HG02885 (cell line): ENCODE data around the gene TRAM2.
A peak's percentile ranks its signal among the peaks of the same experiment; 100 is the strongest.

Experiments used
- ATAC-seq: cut with Tn5 transposase; IDR thresholded peaks from one replicate; pipeline ENCODE4 v1.9.1; 2021; ENCODE audit warnings: mild to moderate bottlenecking; ENCODE audit not compliant: unreplicated experiment, poor library complexity

TRAM2 gene, protein sequence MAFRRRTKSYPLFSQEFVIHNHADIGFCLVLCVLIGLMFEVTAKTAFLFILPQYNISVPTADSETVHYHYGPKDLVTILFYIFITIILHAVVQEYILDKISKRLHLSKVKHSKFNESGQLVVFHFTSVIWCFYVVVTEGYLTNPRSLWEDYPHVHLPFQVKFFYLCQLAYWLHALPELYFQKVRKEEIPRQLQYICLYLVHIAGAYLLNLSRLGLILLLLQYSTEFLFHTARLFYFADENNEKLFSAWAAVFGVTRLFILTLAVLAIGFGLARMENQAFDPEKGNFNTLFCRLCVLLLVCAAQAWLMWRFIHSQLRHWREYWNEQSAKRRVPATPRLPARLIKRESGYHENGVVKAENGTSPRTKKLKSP

DNA sequence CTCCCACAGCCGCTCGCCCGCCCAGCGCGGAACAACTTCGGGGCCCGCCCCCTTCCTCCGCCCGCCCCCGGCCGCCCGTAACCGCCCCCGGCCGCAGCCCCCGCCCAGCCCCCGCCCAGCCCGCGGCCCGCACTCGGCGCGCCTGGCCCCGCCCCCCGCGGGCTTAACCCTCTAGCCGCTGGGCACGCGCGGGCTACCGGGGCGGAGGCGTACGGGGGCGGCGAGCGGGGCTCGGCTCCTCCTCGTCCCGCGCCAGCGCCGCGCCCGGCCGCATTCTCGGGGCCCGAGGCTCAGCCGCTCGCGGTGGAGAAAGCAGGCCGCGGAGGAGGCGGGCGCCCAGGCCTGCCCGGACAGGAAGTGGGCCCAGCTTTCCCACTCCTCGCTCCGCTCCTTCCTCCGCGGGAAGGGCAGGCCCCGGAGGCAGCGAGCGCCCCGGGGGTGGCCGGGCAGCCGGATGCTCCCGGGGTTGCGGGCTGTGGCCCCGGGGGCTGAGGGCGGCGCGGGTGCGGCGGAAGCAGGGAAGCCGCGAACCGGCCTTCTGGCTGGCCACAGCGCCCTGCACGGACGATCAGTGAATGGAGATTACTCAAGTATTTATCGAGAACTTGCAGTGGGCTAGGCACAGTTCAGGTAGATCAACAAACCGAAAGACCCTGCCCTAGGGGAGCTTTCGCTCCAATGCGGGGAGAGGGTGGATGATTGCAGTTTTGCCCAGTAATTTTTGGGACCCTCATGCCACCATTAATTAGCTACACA lies at the start of gene TRAM2:
Gene TRAM2, minus strand, starts transcription at position 39 of the 756 bp plus-strand sequence. CDS start 145 bp downstream, outside the sequence.
- ATAC-seq, result peak; percentile 58

DNA sequence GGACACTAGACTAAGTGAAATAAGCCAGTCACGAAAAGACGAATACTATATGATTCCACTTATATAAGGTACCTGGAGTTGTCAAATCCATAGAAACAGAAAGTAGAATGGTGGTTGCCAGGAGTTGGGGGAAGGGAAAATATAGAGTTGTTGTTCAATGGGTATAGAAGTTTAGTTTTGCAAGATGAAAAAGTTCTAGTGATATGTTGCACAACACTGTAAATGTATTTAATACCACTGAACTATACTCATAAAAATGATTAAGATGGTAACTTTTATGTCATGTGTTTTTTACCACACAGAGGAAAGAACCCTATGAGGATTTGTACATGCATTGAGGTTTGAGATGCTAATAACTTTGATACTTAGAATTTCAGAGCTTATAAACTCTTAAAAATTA lies 46.0 kb upstream of the TRAM2 start:
- ATAC-seq, result no peak

DNA sequence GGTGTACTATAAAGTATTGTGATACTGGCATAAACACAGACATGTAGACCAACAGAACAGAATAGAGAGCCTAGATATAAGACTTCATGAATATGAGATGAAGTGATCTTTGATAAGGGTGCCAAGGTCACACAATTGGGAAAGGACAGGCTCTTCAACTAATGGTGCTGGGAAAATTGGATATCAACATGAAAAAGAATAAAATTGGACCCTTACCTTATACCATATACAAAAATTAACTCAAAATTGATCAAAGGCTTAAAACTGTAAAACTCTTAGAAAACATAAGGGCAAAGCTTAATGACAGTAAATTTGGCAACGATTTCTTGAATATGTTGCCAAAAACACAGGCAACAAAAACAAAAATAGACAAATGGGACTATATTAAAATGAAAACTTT lies 44.8 kb upstream of the TRAM2 start:
- ATAC-seq, result no peak

DNA sequence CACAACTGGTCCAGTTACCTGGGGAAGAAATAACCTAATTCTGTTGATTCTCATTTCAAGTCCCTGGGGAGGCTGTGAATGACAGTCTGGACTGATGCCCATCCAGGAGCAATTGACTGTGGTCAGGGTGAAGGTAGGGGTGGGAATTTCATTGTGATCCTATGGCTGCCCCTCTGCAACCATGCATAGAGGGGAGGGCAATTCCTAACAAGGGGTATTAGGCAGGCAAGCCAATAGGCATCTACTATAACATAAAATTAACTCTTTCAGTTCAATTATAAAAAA lies 44.0 kb upstream of the TRAM2 start:
- no peak for ATAC-seq

DNA sequence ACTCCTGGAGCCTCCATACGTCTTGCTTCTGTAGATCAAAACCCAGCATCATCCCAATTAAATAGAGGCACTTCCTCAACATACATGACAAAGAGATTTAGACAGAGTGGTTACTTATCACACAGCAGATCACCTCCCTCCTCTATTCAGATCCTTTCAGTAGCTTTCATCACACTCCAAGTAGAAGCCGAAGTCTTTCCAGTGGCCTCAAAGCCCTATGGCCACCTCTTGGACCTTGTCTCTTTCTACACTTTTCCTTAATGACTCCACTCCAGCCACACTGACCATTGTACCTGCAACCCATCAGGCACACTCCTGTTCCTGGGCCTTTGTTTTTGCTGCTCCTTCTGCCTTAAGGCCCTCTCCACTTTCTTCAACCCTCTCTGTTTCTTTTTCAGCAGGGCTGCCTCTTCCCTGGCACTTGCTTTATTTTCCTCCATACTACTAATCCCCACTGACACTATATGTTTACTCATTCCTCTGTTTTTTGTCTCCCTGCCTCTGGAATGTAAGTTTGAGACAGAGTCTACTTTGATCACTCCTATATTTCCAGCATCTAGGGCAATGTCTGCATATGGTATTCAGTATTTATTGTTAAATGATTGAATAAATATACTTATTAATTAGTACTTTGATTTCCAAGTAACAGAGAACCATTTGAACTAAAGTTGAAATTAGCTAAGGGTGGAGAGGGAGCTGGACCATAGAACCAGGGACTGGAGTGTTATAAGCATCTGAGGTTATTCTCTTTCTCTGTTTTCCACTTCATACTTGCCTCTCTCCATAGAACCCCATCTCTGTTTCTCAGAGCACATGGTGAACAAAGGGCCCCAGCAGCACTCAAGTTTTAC lies 43.4 kb upstream of the TRAM2 start:
- no peak for ATAC-seq

DNA sequence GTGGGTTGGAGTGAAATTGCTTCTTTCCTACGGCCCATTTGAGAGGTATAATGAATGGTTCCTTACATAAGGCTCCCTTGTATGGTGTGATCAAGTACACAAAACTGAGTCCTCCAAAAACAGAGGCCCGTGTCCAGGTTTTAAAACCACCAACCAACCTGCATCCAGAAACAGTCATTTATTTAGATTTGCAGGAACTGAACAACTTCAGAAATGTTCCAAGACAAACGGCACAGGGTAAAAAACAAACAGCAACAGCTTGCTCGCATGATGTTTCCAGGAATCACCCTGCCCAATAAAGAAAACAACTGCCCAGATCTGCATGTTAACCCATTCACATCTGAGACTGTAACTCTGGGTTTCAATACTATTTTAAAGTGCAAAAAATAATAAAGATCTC lies 40.2 kb upstream of the TRAM2 start:
- no peak for ATAC-seq

DNA sequence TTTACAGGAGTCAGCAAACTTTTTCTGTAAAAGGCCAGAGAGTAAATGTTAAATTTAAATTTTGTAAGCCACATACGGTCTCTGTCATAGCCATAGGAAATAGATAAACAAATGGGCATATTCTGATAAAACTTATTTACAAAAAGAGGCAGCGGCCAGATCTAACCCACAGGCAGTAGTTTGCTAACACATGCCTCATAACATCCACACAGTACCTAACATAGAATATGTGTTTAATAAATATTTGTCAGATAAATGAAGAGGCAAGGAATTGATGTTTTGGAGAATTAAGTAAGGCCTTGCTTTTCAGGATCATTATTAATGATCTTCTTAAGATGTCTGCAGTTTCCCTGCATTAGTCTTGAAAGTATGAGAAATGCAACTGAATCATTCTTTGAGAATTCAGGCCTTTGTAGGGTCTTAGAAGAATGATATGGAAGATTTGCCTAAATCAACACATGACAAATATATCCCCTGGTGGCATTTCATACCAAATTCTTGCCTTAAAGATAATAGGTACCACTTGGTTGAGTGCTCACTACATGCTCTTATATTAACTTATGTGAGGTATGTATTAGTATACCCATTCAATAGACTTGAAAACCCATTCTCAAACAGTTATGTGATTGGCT lies 39.3 kb upstream of the TRAM2 start:
- ATAC-seq, result no peak

DNA sequence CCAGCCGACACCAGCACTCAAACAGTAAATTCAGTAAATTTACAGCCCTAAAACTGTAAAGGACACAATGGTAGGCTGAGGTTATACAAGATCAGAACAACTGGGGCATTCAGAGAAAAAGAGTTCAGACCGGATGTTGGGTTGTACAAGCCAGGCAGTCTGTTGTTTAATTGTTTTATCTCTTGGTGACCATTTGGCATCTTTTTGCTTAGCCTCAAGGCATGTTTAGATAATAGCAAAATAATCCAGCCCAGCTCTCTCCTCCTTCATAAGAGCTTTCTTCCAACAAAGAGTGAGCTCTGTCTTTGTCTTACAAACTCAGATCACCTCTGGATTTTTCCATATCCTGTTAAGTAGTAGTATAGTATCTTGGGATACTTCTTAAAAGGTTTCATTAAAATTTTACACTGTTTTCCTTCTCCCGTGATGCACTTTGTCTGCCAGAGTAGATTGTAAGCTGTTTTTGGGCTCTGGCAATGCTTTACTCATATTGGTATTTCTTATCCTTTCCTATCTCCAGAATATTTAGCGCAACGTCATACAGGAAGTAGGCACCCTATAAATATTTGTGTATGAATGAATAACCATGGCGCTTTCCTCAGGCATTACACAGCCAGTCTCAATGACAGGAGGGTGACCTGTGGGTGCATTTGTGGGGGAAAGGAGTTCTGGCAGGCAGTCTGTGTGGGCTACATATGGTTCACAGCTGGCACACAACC lies 35.6 kb upstream of the TRAM2 start:
- no peak for ATAC-seq

DNA sequence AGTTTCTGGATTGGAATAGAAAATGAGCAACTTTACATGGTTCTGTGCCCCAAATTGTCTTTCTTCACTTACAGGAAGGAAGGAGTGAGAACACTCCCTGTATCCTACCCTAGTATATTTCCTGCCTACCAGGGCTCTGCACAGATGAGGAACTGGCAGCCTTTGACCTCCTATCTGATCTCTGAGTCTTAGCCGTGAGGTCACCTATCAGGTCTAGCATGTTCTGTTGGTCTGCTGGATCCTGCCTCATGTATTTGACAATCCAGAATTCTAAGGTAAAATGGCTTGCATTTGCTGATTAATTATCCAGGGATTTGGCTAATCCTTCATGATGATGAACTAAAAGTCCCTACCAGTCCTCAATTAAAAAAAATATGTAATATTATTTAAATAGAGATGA lies 35.0 kb upstream of the TRAM2 start:
- no peak for ATAC-seq

DNA sequence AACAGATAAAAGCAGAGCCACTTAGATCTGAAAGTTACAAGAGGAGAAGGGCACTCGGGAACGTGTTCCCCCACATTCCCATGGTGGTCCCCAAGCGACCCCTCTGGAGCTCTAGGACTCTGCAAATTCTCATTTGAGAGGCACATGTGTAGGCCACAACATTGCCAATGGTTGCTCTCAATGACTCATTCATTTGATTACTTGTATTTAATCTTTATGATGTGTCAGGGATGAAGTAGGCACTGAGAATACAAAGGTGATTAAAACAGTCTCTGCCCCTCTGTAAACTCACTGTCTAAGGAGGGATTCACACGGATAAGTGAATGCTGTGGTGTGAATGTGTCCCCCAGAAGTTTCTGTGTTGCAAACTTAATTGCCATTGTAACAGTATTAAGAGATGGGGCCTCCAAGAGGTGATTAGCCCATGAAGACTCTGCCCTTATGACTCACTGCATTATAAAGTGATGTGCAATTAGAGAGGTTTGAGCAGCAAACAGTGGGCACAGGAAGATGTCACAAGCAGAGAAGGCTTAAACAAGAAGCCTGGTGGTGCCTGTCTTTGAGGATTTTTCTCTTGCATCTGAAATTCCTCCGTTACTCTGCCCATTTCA lies 34.0 kb upstream of the TRAM2 start:
- no peak for ATAC-seq

DNA sequence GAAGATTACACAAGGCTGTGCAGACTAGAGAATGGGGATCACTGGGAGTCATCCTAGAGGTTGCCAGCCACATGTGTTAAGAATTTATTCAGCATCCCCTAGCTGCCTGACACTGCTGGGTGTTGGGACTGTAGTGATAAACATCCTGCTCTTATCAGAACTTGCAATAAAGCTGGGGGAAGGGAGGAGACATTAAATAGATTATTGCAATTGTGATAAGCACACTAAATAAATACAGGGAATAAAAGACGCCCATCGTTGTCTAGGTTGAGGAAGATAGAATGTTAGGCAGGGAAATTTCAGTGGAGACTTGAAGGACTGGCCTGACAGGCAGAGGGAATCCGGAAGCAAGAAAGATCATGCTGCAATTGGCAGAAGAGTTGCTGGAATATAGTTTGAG lies 33.2 kb upstream of the TRAM2 start:
- ATAC-seq, result no peak

DNA sequence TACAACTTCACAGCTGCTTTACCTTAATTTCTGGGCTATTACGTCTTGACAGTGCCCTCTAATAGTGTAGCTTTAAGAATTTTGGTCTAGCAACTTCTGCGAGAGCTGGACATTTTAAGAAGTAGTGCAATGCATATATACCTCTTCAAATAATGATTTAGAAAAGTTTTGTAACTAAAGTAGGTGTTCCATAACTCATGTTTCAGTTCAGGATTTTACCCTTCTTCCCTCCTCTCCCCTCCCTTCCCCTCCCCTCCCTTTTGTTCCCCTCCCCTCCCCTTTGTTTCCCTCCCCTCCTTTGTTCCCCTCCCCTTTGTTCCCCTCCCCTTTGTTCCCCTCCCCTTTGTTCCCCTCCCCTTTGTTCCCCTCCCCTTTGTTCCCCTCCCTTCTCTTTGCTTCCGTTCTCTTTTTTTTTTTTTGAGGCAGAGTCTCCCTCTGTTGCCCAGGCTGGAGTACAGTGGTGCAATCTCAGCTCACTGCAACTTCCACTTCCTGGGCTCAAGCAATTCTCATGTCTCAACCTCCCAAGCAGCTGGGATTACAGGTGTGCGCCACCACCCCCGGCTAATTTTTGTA lies 28.8 kb upstream of the TRAM2 start:
- no peak for ATAC-seq

DNA sequence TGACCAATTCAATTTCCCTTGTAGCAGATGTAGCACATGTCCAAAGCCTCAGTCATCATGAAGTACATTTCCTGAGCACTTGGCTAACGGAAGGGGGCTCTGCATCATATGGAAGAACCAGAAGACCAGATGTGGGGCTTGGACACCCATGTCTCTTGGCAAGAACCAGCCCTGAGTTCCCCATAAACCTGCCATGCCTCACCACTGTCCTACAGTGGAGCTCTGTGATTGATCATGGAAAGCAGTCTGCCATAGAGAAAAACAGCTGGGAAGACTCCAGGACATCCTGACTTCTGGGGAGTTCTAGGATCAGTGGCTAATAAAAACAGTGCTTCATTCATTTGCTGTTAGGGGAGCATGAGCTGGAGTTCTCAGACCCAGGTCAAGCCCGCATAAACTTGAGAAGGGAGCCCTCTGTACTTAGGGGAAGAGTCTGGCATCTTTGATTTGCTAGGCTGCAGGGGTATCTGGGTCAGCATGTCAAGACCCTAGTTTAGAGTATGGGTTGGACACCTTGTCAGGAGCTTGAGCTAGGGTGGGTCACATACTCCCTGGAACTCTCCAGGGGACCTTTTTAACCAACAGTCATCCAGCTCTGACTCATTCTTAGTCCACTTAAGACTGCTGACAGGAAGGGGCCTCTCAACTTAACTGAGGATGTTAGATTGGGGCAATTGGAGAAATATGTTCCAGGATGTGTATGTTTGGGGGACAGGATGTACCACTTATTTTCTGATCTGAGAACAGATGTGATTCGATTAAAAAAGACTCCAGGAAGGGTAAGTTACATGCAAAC lies 26.3 kb upstream of the TRAM2 start:
- no peak for ATAC-seq

DNA sequence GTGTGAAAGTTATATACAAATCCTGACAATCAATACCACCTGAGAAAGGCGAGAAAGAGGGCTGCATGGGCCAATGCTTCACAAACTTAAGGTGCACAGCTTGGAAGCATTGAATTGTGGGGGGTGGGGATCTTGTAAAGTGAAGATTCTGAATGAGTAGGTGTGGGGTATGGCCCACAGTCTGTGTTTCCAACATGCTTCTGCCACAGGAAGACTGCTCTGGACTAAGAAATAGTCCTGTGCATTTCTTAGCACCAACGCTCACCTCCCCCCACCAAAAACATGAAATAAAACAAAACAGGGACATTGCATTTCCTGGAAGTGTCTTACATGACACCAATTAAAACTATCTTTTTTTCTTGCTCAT lies 21.9 kb upstream of the TRAM2 start:
- no peak for ATAC-seq

DNA sequence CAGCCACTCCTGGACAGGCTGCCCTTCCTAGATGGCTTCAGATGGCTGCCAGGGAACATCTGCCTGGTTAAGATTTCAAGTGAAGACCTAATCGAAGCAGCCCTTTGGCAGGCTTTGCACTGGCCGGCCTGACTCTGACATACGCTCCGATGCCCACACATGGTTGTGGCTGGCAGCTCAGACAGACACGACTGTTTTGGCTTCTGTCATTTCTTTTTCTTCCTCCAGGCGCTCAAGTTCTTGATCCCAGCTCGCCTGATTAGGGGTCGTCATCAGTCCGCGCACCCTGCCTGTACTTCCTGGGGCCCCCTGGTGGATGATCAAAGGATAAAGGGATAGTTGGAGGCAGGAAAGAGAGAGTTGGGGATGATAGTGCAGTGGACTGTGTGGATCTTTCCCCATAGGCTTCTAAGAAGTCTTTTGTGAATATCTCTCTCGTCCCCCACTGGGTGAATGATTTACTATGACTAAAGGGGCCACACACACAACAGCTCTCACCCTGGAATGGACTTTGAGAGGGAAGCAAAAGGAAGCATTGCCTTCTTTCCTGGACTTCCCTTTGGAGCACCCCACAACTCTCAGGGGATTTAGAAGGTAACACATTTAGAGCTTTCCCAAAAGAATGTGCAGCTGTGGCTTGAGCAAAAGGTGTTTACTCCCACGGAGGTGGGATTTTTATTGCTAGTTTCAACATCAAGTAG lies 21.4 kb upstream of the TRAM2 start:
- no peak for ATAC-seq

DNA sequence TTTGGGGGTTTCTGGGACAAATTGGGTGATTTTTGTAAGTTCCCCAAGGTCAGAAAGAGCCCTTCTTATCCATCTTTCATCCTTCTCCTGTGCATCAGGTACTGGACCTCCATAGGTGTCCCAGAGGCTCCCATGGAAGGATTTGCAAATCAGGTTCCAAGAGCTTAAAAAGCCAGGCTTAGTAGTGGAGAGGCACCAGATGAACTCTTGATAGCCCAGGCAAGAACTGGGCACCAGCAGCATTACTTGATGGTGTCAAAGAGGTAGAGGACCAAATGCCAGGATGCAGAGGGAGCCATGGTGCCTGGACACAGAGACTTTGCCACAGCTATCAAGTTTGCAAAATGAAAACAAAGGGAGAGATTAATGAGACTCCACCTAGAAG lies 20.9 kb upstream of the TRAM2 start:
- ATAC-seq, result no peak

DNA sequence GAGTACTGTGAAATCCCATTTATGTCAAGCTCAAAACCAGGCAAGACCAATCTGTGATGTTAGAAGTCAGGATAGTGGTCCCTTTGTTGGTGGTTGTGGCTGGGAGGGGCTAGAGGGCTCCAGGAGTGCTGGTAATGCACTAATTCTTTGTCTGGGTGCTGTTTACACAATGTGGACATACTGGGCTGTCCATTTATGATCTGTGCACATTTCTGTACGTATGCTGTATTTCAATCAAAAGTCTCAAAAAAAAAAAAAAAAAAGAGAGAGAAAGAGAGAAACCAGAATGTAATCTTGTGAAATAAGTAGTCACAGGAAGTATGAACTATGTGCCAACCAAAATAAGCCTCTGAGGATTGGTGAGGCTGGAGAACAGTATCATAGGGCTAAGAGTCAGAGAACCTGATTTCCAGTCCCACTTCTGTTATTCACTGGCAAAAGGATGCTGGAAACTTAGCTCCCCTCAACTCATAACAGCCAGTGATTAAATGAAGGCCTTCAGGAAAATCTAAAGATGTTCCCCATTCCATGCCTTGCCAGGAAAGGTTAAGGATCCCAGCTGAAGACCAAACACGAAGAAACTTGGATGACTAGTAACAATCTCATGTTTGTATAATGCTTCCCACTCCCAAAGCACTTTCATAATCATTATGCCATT lies 19.6 kb upstream of the TRAM2 start:
- no peak for ATAC-seq

DNA sequence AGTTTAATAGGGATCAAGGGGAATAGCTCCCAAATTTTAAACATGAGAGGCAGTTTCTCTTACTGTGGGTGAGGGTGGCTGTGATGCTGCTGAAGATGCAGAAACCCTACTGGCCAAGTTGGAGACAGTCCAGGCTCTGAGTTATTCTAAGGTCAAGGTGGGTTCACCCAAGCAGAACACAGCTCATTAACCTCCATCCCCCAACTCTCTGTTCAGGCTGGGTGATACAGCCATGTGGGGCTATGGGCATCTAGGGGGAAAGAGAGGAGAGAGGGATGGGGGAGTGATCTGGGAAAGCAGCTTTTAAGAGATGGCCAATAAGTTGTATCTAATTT lies 18.9 kb upstream of the TRAM2 start:
- ATAC-seq, result peak; percentile 69
